ENCODE data around the gene ZNF385B. TPM values are rescaled to one million over a fixed set of nuclear protein-coding genes. Genes with fewer than 3 reads are reported as not detected.

The ZNF385B gene
- total RNA-seq, 1 experiment from 2014 or later: 2.2 TPM

DNA sequence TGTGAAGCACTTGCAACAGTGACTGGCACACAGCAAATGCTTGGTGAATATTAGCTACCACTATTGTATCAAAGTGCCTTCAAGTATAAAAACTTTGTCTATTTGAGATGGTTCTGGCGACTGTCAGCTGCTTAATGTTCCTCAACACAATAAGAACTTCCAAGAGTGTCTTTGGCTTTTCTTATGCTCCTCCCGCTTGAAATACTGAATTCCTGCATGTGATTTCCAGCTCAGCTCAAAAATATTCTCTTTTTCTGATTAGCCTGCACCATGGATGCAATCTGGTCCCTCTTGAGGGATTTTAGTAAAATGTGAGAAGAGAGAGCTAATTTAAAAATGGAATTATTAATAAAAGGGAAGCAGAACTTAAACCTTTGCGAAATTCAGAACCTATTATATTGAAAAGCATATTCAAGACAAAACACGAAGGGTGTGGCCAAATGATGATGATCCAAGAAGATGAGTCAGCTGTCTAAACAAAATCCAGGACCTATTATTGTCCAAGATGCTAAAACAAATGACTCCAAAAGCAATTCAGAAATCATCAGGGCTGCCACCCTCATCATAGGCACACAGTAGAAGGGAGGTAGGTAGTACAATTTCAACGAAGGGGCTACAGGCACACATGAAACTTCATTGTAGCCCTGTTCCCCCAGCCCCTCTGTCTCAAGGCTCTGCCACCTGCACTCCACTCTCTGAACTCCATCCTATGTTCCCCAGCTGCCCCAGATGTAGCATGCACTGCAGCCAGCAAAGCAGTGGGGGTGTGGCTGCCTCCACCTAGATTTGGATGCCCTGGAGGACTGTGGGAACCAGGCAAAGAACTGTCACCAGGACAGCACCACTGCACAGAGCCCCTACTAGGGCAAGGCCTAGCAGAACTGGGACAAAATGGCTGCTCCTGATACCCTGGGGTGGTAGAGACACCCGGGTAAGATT, 190.1 kb downstream of the ZNF385B start (continued):
- TF ChIP-seq ZNF671 (CRISPR knock-in tag; IDR thresholded peaks at IDR 0.05) (no peak), ZBTB21 (CRISPR knock-in tag; IDR thresholded peaks at IDR 0.05; ENCODE audit: borderline replicate concordance) (no peak), IRF2 (CRISPR knock-in tag; IDR thresholded peaks at IDR 0.05; ENCODE audit: borderline replicate concordance, low read depth) (no peak)
- TF ChIP-seq, protein P1, sequence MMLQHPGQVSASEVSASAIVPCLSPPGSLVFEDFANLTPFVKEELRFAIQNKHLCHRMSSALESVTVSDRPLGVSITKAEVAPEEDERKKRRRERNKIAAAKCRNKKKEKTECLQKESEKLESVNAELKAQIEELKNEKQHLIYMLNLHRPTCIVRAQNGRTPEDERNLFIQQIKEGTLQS (CRISPR knock-in tag; conservative IDR thresholded peaks at IDR 0.05): no peak
- TF ChIP-seq, protein P2, sequence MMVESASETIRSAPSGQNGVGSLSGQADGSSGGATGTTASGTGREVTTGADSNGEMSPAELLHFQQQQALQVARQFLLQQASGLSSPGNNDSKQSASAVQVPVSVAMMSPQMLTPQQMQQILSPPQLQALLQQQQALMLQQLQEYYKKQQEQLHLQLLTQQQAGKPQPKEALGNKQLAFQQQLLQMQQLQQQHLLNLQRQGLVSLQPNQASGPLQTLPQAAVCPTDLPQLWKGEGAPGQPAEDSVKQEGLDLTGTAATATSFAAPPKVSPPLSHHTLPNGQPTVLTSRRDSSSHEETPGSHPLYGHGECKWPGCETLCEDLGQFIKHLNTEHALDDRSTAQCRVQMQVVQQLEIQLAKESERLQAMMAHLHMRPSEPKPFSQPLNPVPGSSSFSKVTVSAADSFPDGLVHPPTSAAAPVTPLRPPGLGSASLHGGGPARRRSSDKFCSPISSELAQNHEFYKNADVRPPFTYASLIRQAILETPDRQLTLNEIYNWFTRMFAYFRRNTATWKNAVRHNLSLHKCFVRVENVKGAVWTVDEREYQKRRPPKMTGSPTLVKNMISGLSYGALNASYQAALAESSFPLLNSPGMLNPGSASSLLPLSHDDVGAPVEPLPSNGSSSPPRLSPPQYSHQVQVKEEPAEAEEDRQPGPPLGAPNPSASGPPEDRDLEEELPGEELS (CRISPR knock-in tag; IDR thresholded peaks at IDR 0.05): no peak
- TF ChIP-seq, protein P3, sequence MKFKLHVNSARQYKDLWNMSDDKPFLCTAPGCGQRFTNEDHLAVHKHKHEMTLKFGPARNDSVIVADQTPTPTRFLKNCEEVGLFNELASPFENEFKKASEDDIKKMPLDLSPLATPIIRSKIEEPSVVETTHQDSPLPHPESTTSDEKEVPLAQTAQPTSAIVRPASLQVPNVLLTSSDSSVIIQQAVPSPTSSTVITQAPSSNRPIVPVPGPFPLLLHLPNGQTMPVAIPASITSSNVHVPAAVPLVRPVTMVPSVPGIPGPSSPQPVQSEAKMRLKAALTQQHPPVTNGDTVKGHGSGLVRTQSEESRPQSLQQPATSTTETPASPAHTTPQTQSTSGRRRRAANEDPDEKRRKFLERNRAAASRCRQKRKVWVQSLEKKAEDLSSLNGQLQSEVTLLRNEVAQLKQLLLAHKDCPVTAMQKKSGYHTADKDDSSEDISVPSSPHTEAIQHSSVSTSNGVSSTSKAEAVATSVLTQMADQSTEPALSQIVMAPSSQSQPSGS (CRISPR knock-in tag; IDR thresholded peaks at IDR 0.05; ENCODE audit: borderline replicate concordance, low read depth): no peak

DNA sequence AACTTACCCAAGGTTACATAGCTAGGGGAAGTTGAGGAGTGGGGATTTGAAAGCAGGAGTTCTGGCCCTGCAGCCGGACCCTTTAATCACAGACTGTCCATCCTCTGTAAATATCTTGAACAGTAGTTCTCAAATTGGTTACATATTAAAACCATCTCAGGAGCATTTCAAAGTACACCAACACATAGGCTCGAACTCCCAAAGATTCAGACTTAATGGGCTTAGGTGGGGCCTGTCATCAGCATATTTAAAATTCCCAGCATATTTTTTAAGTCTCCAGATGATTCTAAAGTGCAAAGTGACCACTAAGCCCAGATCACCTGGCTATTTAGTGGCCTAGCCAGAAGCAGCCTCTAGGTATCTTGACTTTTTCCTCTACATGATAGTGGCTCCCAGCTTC, 192.2 kb downstream of the ZNF385B start:
- no peaks in the 10 kb centered on the region for H3K36me3 Mint-ChIP-seq
- H3K27ac Mint-ChIP-seq: no peak overlapping the region
- TF ChIP-seq ZNF121 (CRISPR knock-in tag; IDR thresholded peaks at IDR 0.05): no peak
- no peak for TF ChIP-seq CBFB (CRISPR knock-in tag; IDR thresholded peaks at IDR 0.05; ENCODE audit: low read depth)
- TF ChIP-seq, protein P2 (CRISPR knock-in tag; IDR thresholded peaks at IDR 0.05): no peak
- TF ChIP-seq, protein P4, sequence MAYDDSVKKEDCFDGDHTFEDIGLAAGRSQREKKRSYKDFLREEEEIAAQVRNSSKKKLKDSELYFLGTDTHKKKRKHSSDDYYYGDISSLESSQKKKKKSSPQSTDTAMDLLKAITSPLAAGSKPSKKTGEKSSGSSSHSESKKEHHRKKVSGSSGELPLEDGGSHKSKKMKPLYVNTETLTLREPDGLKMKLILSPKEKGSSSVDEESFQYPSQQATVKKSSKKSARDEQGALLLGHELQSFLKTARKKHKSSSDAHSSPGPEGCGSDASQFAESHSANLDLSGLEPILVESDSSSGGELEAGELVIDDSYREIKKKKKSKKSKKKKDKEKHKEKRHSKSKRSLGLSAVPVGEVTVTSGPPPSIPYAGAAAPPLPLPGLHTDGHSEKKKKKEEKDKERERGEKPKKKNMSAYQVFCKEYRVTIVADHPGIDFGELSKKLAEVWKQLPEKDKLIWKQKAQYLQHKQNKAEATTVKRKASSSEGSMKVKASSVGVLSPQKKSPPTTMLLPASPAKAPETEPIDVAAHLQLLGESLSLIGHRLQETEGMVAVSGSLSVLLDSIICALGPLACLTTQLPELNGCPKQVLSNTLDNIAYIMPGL (CRISPR knock-in tag; IDR thresholded peaks at IDR 0.05): no peak
- no peak for TF ChIP-seq GTF2I (CRISPR knock-in tag; conservative IDR thresholded peaks at IDR 0.05)
- no peak for TF ChIP-seq CREM (CRISPR knock-in tag; IDR thresholded peaks at IDR 0.05)
- TF ChIP-seq NFE2L1 (CRISPR knock-in tag; IDR thresholded peaks at IDR 0.05): no peak
- TF ChIP-seq, protein P5, sequence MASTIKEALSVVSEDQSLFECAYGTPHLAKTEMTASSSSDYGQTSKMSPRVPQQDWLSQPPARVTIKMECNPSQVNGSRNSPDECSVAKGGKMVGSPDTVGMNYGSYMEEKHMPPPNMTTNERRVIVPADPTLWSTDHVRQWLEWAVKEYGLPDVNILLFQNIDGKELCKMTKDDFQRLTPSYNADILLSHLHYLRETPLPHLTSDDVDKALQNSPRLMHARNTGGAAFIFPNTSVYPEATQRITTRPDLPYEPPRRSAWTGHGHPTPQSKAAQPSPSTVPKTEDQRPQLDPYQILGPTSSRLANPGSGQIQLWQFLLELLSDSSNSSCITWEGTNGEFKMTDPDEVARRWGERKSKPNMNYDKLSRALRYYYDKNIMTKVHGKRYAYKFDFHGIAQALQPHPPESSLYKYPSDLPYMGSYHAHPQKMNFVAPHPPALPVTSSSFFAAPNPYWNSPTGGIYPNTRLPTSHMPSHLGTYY (CRISPR knock-in tag; IDR thresholded peaks at IDR 0.05): no peak
- no peak for TF ChIP-seq OVOL2 (CRISPR knock-in tag; IDR thresholded peaks at IDR 0.05; ENCODE audit: borderline replicate concordance)
- no peak for TF ChIP-seq HMGA2 (CRISPR knock-in tag; IDR thresholded peaks at IDR 0.05)
- TF ChIP-seq TEAD4 (CRISPR knock-in tag; IDR thresholded peaks at IDR 0.05): no peak
- TF ChIP-seq, protein P6, sequence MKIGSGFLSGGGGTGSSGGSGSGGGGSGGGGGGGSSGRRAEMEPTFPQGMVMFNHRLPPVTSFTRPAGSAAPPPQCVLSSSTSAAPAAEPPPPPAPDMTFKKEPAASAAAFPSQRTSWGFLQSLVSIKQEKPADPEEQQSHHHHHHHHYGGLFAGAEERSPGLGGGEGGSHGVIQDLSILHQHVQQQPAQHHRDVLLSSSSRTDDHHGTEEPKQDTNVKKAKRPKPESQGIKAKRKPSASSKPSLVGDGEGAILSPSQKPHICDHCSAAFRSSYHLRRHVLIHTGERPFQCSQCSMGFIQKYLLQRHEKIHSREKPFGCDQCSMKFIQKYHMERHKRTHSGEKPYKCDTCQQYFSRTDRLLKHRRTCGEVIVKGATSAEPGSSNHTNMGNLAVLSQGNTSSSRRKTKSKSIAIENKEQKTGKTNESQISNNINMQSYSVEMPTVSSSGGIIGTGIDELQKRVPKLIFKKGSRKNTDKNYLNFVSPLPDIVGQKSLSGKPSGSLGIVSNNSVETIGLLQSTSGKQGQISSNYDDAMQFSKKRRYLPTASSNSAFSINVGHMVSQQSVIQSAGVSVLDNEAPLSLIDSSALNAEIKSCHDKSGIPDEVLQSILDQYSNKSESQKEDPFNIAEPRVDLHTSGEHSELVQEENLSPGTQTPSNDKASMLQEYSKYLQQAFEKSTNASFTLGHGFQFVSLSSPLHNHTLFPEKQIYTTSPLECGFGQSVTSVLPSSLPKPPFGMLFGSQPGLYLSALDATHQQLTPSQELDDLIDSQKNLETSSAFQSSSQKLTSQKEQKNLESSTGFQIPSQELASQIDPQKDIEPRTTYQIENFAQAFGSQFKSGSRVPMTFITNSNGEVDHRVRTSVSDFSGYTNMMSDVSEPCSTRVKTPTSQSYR (CRISPR knock-in tag; IDR thresholded peaks at IDR 0.05): no peak
- TF ChIP-seq, protein P7, sequence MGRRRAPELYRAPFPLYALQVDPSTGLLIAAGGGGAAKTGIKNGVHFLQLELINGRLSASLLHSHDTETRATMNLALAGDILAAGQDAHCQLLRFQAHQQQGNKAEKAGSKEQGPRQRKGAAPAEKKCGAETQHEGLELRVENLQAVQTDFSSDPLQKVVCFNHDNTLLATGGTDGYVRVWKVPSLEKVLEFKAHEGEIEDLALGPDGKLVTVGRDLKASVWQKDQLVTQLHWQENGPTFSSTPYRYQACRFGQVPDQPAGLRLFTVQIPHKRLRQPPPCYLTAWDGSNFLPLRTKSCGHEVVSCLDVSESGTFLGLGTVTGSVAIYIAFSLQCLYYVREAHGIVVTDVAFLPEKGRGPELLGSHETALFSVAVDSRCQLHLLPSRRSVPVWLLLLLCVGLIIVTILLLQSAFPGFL (CRISPR knock-in tag; IDR thresholded peaks at IDR 0.05; ENCODE audit: borderline replicate concordance): no peak
- TF ChIP-seq ZNF219 (CRISPR knock-in tag; IDR thresholded peaks at IDR 0.05; ENCODE audit: borderline replicate concordance): no peak
- no peaks in the 10 kb centered on the region for H3K4me1 Mint-ChIP-seq
- H3K4me3 Mint-ChIP-seq: no peak overlapping the region
- no peaks in the 10 kb centered on the region; the same call in 1 of the 2 replicates for H3K27me3 Mint-ChIP-seq (ENCODE audit: low read depth)
- no peak for DNase-seq (ENCODE audit: low spot score)
- no peaks in the 10 kb centered on the region for H3K9me3 Mint-ChIP-seq
- no peak for ATAC-seq
- CTCF ChIA-PET: no interaction called here
- POLR2A ChIA-PET: no interaction called here
